K562 treated with DMSO at 1 percent for 24 hours (cell line): ENCODE results near the gene MAPK9. TPM values are rescaled to one million over a fixed set of nuclear protein-coding genes. Genes with fewer than 3 reads are reported as not detected.

Experiments used
- total RNA-seq: library from RNA; unstranded; fragments of 300-600 nt; gene quantifications from 2 replicates; pipeline ENCODE4 v1.2.3, GENCODE V29; 2022; ENCODE audit warnings: low read depth; ENCODE audit not compliant: insufficient read depth

MAPK9 gene
- 29.1 and 34.8 TPM in 2 replicates for total RNA-seq

GRCh38 chr5:180291943-180292831 is at the start of gene MAPK9:
TSS of gene MAPK9 (minus strand) at chr5:180292083. CDS start at chr5:180280561, 11,522 bp downstream.

GRCh38 chr5:180209137-180209581 is 82.7 kb downstream of the MAPK9 start, which contains the start of gene RASGEF1C:
TSS of gene RASGEF1C (minus strand) at chr5:180209211. CDS start at chr5:180138052, 71,159 bp downstream.

Other genes starting within 250 kb of the MAPK9 start
- gene RNF130, start 220.3 kb downstream of the MAPK9 start, total RNA-seq = 52.8 and 52.9 TPM in 2 replicates
- 0.90 and 1.1 TPM in 2 replicates for gene RASGEF1C, start 82.9 kb downstream of the MAPK9 start, total RNA-seq
- 0.42 and 0.90 TPM in 2 replicates for gene GFPT2, start 61.3 kb upstream of the MAPK9 start, total RNA-seq
- gene CNOT6, start 202.3 kb upstream of the MAPK9 start, total RNA-seq = 8.2 and 10.7 TPM in 2 replicates